HepG2 (cell line): ENCODE results near the gene SNRNP27. TPM values are rescaled to one million over a fixed set of nuclear protein-coding genes. Genes with fewer than 3 reads are reported as not detected.

Experiments
- CTCF ChIP-seq: sonication (generic); formaldehyde crosslinking; IDR thresholded peaks from 2 replicates; pipeline ENCODE4 v1.5.0; 2020; ENCODE audit warnings: mild to moderate bottlenecking, missing genetic modification reagents, moderate library complexity
- GLI4 ChIP-seq: sonication (generic); formaldehyde crosslinking; IDR thresholded peaks from 2 replicates; pipeline ENCODE4 v1.5.1; 2020; ENCODE audit warnings: missing genetic modification reagents, mild to moderate bottlenecking, moderate library complexity, borderline replicate concordance
- GZF1 ChIP-seq: sonication (generic); formaldehyde crosslinking; IDR thresholded peaks from 2 replicates; pipeline ENCODE4 v1.5.1; 2020; ENCODE audit warnings: mild to moderate bottlenecking, missing genetic modification reagents
- HBP1 ChIP-seq: IDR thresholded peaks from 2 replicates; pipeline ENCODE4 v1.6.1; 2016; ENCODE audit warnings: low read depth, control low read depth
- MEF2D ChIP-seq: sonication (generic); formaldehyde crosslinking; IDR thresholded peaks from 2 replicates; pipeline ENCODE4 v1.5.1; 2020; ENCODE audit warnings: mild to moderate bottlenecking, missing genetic modification reagents
- MTF1 ChIP-seq: sonication (generic); formaldehyde crosslinking; IDR thresholded peaks from 2 replicates; pipeline ENCODE4 v1.5.0; 2020; ENCODE audit warnings: missing genetic modification reagents
- NCOA2 ChIP-seq: sonication (generic); formaldehyde crosslinking; IDR thresholded peaks from 2 replicates; pipeline ENCODE4 v1.8.0; 2022; ENCODE audit warnings: inconsistent platforms
- NFRKB ChIP-seq: fragments of 450-650 bp; IDR thresholded peaks from 2 replicates; pipeline ENCODE4 v1.6.1; 2017
- REL ChIP-seq: sonication (generic); formaldehyde crosslinking; conservative IDR thresholded peaks from 2 replicates; pipeline ENCODE4 v1.8.0; 2022; ENCODE audit warnings: mild to moderate bottlenecking, missing genetic modification reagents, moderate library complexity
- SOX5 ChIP-seq: IDR thresholded peaks from 2 replicates; pipeline ENCODE4 v1.6.1; 2016; ENCODE audit warnings: borderline replicate concordance
- SRY ChIP-seq: sonication (generic); formaldehyde crosslinking; IDR thresholded peaks from 2 replicates; pipeline ENCODE4 v1.8.0; 2022; ENCODE audit warnings: mild to moderate bottlenecking, missing genetic modification reagents
- TEAD3 ChIP-seq: optimal IDR thresholded peaks from 2 replicates; pipeline ENCODE3; 2016; ENCODE audit warnings: borderline replicate concordance
- TFDP1 ChIP-seq: IDR thresholded peaks from 2 replicates; pipeline ENCODE4 v1.6.1; 2016; ENCODE audit warnings: missing compliant biosample characterization, missing genetic modification reagents, borderline replicate concordance
- TOE1 ChIP-seq: sonication (generic); formaldehyde crosslinking; IDR thresholded peaks from 2 replicates; pipeline ENCODE4 v1.4.0; 2020; ENCODE audit warnings: mild to moderate bottlenecking, missing genetic modification reagents
- USF2 ChIP-seq, 2 experiments: sonication (generic) in 1 of 2; formaldehyde crosslinking in 1 of 2; IDR thresholded peaks; 2 replicates each; pipeline versions ENCODE4 v1.5.1 to v1.6.1; 2011 to 2020; ENCODE audit warnings: borderline replicate concordance in 1 of 2, low read depth in 1 of 2, low read length in 1 of 2, mild to moderate bottlenecking in 1 of 2, missing genetic modification reagents in 1 of 2, moderate library complexity in 1 of 2
- ZNF230 ChIP-seq: sonication (generic); formaldehyde crosslinking; IDR thresholded peaks from 2 replicates; pipeline ENCODE4 v1.4.0; 2020; ENCODE audit warnings: mild to moderate bottlenecking, missing genetic modification reagents
- ZNF337 ChIP-seq: sonication (generic); formaldehyde crosslinking; IDR thresholded peaks from 2 replicates; pipeline ENCODE4 v1.5.1; 2020; ENCODE audit warnings: missing genetic modification reagents, low read depth, mild to moderate bottlenecking, borderline replicate concordance
- ZNF354B ChIP-seq: sonication (generic); formaldehyde crosslinking; IDR thresholded peaks from 2 replicates; pipeline ENCODE4 v1.8.0; 2022; ENCODE audit warnings: mild to moderate bottlenecking, missing genetic modification reagents
- ZNF430 ChIP-seq: sonication (generic); formaldehyde crosslinking; IDR thresholded peaks from 2 replicates; pipeline ENCODE4 v1.9.0; 2021; ENCODE audit warnings: mild to moderate bottlenecking, missing genetic modification reagents
- ZNF567 ChIP-seq: sonication (generic); formaldehyde crosslinking; IDR thresholded peaks from 2 replicates; pipeline ENCODE4 v1.8.1; 2023; ENCODE audit warnings: mild to moderate bottlenecking, missing genetic modification reagents, borderline replicate concordance
- ZNF775 ChIP-seq: sonication (generic); formaldehyde crosslinking; IDR thresholded peaks from 2 replicates; pipeline ENCODE4 v1.4.0; 2020; ENCODE audit warnings: missing genetic modification reagents, mild to moderate bottlenecking, moderate library complexity, borderline replicate concordance
- polyA plus RNA-seq, 8 experiments: library from polyadenylated mRNA; depleted of rRNA in 3 of 8; stranded (reverse) in 7 of 8; unstranded in 1 of 8; fragments of >200 nt; fragmentation: Illumina TruSeq in 4 of 8; extraction: Trizol in 4 of 8; gene quantifications; 2 replicates each; pipeline versions ENCODE4 v1.2.1 to v1.2.3, GENCODE V29; 2011 to 2016; ENCODE audit warnings: low read depth in 4 of 8, missing spikeins in 1 of 8, mixed read lengths in 1 of 8; ENCODE audit not compliant: insufficient read depth in 1 of 8
- total RNA-seq, 5 experiments: library from RNA; depleted of rRNA; stranded (reverse); fragments of >200 nt; fragmentation: Illumina TruSeq; extraction: Trizol; gene quantifications; 2 replicates each; pipeline ENCODE4 v1.2.3, GENCODE V29; 2016; ENCODE audit warnings: low read depth in 1 of 5

The SNRNP27 gene
- total and polyA plus RNA-seq, 2 of the 13 experiments (the other 11 are each of a cell fraction or from before 2014, with no cell fraction given), result 49.8 to 54.6 TPM

- TF ChIP-seq CTCF (CRISPR knock-in tag) (peak; percentile 96), HBP1 (CRISPR knock-in tag) (peak; percentile 88; the same call in 1 of the 2 replicates), GZF1 (CRISPR knock-in tag) (no peak; the same call in 1 of the 2 replicates), GLI4 (CRISPR knock-in tag) (peak; percentile 71; the same call in 1 of the 2 replicates), NFRKB (no peak), ZNF430 (CRISPR knock-in tag) (peak; percentile 84), ZNF337 (peak; percentile 89), TOE1 (CRISPR knock-in tag) (peak; percentile 87; the same call in 1 of the 2 replicates), SRY (CRISPR knock-in tag) (peak; percentile 72), NCOA2 (CRISPR knock-in tag) (peak; percentile 67), MTF1 (peak; percentile 67; the same call in 1 of the 2 replicates), ZNF567 (CRISPR knock-in tag) (peak; percentile 93; the same call in 1 of the 2 replicates), MEF2D (peak; percentile 72), ZNF354B (0 out of 2 replicates have a peak, but pooled peaks have one; percentile 11), ZNF775 (CRISPR knock-in tag) (peak; percentile 87; the same call in 1 of the 2 replicates), SOX5 (CRISPR knock-in tag) (no peak; the same call in 1 of the 2 replicates), TFDP1 (CRISPR knock-in tag) (peak; percentile 84; the same call in 1 of the 2 replicates), USF2 (IDR thresholded peaks at IDR 0.05; ENCODE audit: low read depth, low read length) (no peak), USF2 (CRISPR knock-in tag; IDR thresholded peaks at IDR 0.05; ENCODE audit: borderline replicate concordance) (peak; percentile 75), ZNF230 (CRISPR knock-in tag) (peak; percentile 99), REL (CRISPR knock-in tag) (peak; percentile 86; the same call in 1 of the 2 replicates), TEAD3 (peak; percentile 44)
These were observed 20.6 kb downstream of the SNRNP27 start (continued) for GRCh38 chr2:69914164-69914949.
